Measurements from ENCODE around the gene DHX29. TPM values are rescaled to one million over a fixed set of nuclear protein-coding genes. Genes with fewer than 3 reads are reported as not detected.

DHX29 gene
- total and polyA plus RNA-seq, 2 donors (not counting 1 experiment from before 2014, with no cell fraction given): 8.1 to 38.5 TPM

DNA sequence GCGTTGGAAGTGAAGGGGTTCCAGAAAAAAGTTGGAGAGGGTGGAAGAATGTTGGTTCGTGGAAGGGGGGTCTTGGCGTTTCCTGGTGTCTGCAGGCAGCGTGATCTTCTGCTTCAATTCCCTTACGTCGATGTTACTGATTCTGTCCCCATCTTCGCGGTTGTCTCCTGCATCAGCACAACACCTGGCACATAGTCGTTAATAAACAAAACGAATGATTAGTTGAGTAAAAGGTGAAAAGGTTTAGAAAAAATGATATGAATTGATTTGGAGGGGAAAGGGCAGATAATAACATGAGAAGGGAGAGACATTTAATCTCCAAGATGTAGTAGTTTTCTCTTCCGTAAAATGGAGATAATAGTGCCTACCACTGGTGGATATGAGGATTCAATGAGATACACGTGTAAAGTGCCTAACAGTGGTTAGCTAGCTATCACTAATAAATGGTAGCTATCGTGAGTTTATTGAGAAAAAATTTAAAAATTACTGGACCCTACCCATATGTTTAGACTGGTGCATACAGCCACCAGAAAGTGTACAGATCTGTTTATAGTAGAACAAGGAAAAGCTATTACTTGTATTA, 851 bp upstream of the DHX29 start:
- peak overlapping the region; percentile 87 for H3K4me2 ChIP-seq (ENCODE audit: extremely low read depth, insufficient read depth, low read length)
- no peaks in the 10 kb centered on the region for H3K9me3 ChIP-seq (ENCODE audit: control insufficient read depth, insufficient read depth, low read depth, low read length)
- H3K79me2 ChIP-seq (ENCODE audit: control insufficient read depth, insufficient read depth, low read length): peaks cover 88% of the 10 kb centered on the region
- peak overlapping the region; percentile 86 for H2AFZ ChIP-seq (ENCODE audit: low read length)
- no peaks in the 10 kb centered on the region for H3K27me3 ChIP-seq (ENCODE audit: control insufficient read depth, insufficient read depth, low read length)
- DNase-seq (ENCODE audit: low read depth in 2 of 2): peak; percentile 26 to 49
- H3K4me3 ChIP-seq (replicated peaks in 1 of 4; ENCODE audit: control extremely low read depth in 1 of 4, insufficient read depth in 1 of 4, low read depth in 3 of 4, low read length in 4 of 4): peak overlapping the region; percentile 84 to 95 (median 93)
- H3K4me1 ChIP-seq (ENCODE audit: control insufficient read depth, extremely low read depth, insufficient read depth, low read length): peaks cover 3% of the 10 kb centered on the region
- H3K9ac ChIP-seq (ENCODE audit: insufficient read depth, low read length): peak overlapping the region; percentile 92
- H3K36me3 ChIP-seq (ENCODE audit: control insufficient read depth, insufficient read depth, low read length): no peaks in the 10 kb centered on the region
- TF ChIP-seq EZH2 (IDR thresholded peaks at IDR 0.05; ENCODE audit: low read length, missing control alignments) (no peak), CTCF (conservative IDR thresholded peaks at IDR 0.05 in 1 of 2, IDR thresholded peaks at IDR 0.05 in 1 of 2; ENCODE audit: low read depth in 1 of 2, low read length in 2 of 2) (peak in 1 of 2 donors; percentile 16)
- H3K27ac ChIP-seq (ENCODE audit: insufficient read depth, low read length): peak overlapping the region; percentile 89
- H4K20me1 ChIP-seq (ENCODE audit: control insufficient read depth, extremely low read depth, insufficient read depth, low read length): no peaks in the 10 kb centered on the region

DNA sequence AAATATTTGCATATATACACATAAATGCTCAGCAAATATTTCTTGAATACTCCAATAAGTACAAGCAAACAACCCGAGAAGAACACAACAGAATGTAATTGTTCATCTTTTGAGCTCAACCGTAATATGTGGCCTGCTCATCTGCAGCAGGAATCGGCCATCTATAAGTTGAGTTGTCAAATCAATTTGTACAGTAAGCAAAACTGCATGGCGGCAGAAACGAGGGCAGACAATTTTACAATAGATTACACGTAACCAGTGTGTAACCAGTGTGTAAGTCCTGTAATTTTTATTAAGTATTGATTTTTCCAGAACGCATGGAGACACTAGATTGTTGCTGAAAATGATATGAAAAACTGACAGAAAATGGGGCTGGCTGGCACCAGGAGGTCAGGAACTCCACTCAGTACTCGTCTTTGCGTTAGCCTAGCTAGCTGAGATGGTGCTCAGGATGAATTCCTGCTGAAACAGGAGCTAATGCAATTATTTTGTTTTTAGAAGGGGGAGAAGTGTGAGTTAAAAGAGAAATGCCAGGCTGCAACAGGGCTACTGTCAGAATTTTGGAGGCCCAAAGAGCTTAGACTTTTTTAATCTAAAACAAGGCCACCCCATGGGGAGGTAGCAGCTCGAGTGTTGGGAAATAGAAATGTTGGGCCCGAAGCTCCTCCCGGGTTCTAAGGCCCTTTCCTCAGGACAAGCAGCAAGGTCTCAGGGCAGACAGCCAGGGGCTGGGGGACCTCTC, 682 bp downstream of the DHX29 start:
- Histone ChIP-seq H3K4me3 (replicated peaks in 1 of 4; ENCODE audit: control extremely low read depth in 1 of 4, insufficient read depth in 1 of 4, low read depth in 3 of 4, low read length in 4 of 4) (peak overlapping the region; percentile 84 to 95 (median 93)), H3K4me1 (ENCODE audit: control insufficient read depth, extremely low read depth, insufficient read depth, low read length) (peaks cover 3% of the 10 kb centered on the region), H3K4me2 (ENCODE audit: extremely low read depth, insufficient read depth, low read length) (peak overlapping the region; percentile 92), H3K27ac (ENCODE audit: insufficient read depth, low read length) (peak overlapping the region; percentile 89), H3K9ac (ENCODE audit: insufficient read depth, low read length) (peak overlapping the region; percentile 92), H3K79me2 (ENCODE audit: control insufficient read depth, insufficient read depth, low read length) (peaks cover 81% of the 10 kb centered on the region), H3K36me3 (ENCODE audit: control insufficient read depth, insufficient read depth, low read length) (no peaks in the 10 kb centered on the region), H3K9me3 (ENCODE audit: control insufficient read depth, insufficient read depth, low read depth, low read length) (no peaks in the 10 kb centered on the region), H3K27me3 (ENCODE audit: control insufficient read depth, insufficient read depth, low read length) (no peaks in the 10 kb centered on the region), H2AFZ (ENCODE audit: low read length) (peak overlapping the region; percentile 80), H4K20me1 (ENCODE audit: control insufficient read depth, extremely low read depth, insufficient read depth, low read length) (no peaks in the 10 kb centered on the region)
- TF ChIP-seq CTCF (conservative IDR thresholded peaks at IDR 0.05 in 1 of 2, IDR thresholded peaks at IDR 0.05 in 1 of 2; ENCODE audit: low read depth in 1 of 2, low read length in 2 of 2): no peak
- no peak for TF ChIP-seq EZH2 (IDR thresholded peaks at IDR 0.05; ENCODE audit: low read length, missing control alignments)
- DNase-seq (ENCODE audit: low read depth in 2 of 2): peak in 1 of 2 donors; percentile 7

- TF ChIP-seq CTCF (conservative IDR thresholded peaks at IDR 0.05 in 1 of 2, IDR thresholded peaks at IDR 0.05 in 1 of 2; ENCODE audit: low read depth in 1 of 2, low read length in 2 of 2): no peak
- TF ChIP-seq EZH2 (IDR thresholded peaks at IDR 0.05; ENCODE audit: low read length, missing control alignments): no peak
Observed at GRCh38 chr5:55305345-55305744, 2.1 kb downstream of the DHX29 start.

More at GRCh38 chr5:55305345-55305744, 2.1 kb downstream of the DHX29 start:
- H3K4me3 ChIP-seq (replicated peaks in 1 of 4; ENCODE audit: control extremely low read depth in 1 of 4, insufficient read depth in 1 of 4, low read depth in 3 of 4, low read length in 4 of 4): peak overlapping the region; percentile 0 to 95 (median 93)
- H3K4me2 ChIP-seq (ENCODE audit: extremely low read depth, insufficient read depth, low read length): peak overlapping the region; percentile 92
- peaks cover 3% of the 10 kb centered on the region for H3K4me1 ChIP-seq (ENCODE audit: control insufficient read depth, extremely low read depth, insufficient read depth, low read length)
- DNase-seq (ENCODE audit: low read depth in 2 of 2): no peak
- no peak overlapping the region for H2AFZ ChIP-seq (ENCODE audit: low read length)
- peaks cover 78% of the 10 kb centered on the region for H3K79me2 ChIP-seq (ENCODE audit: control insufficient read depth, insufficient read depth, low read length)
- no peaks in the 10 kb centered on the region for H4K20me1 ChIP-seq (ENCODE audit: control insufficient read depth, extremely low read depth, insufficient read depth, low read length)
- no peak overlapping the region for H3K9ac ChIP-seq (ENCODE audit: insufficient read depth, low read length)
- H3K9me3 ChIP-seq (ENCODE audit: control insufficient read depth, insufficient read depth, low read depth, low read length): peaks cover 3% of the 10 kb centered on the region
- H3K27me3 ChIP-seq (ENCODE audit: control insufficient read depth, insufficient read depth, low read length): no peaks in the 10 kb centered on the region
- H3K27ac ChIP-seq (ENCODE audit: insufficient read depth, low read length): no peak overlapping the region
- H3K36me3 ChIP-seq (ENCODE audit: control insufficient read depth, insufficient read depth, low read length): peaks cover 1% of the 10 kb centered on the region
